PC-9 (cell line): ENCODE measurements around the gene NFIA. TPM values are rescaled to one million over a fixed set of nuclear protein-coding genes. Genes with fewer than 3 reads are reported as not detected.

ENCODE experiments used
- BruUV-seq: library from RNA; stranded (reverse); fragments of 400-500 nt; replicated peaks from 2 replicates; lab custom pipeline; 2021; lab: Mats Ljungman, UMichigan
- CTCF ChIA-PET: fragments of 300-600 bp; sonication (Branson Sonifier 250); formaldehyde crosslinking; loops from one replicate; lab custom pipeline; 2022; ENCODE audit warnings: antibody characterized with exemption; lab: Charles Lee
- POLR2A ChIA-PET: fragments of 300-600 bp; sonication (Branson Sonifier 250); formaldehyde crosslinking; loops from one replicate; lab custom pipeline; 2022; ENCODE audit warnings: antibody characterized with exemption; ENCODE audit not compliant: unreplicated experiment; lab: Charles Lee
- DNase-seq, 2 experiments: peaks; one replicate each; pipeline versions ENCODE4 v3.0.0 to v3.0.0-alpha.2; 2015 to 2022; ENCODE audit warnings: mixed read lengths in 1 of 2
- H2AFZ ChIP-seq: fragments of 200-600 bp; sonication (generic); 2 replicates; pipeline ENCODE4 v1.8.1; 2017; ENCODE audit warnings: antibody characterized with exemption
- H3F3A ChIP-seq: fragments of 200-600 bp; sonication (generic); 2 replicates; pipeline ENCODE4 v1.8.1; 2017; ENCODE audit warnings: antibody characterized with exemption, mild to moderate bottlenecking, low read depth; ENCODE audit not compliant: insufficient read depth
- H3K27ac ChIP-seq: fragments of 200-600 bp; sonication (generic); 2 replicates; pipeline ENCODE4 v1.6.1; 2016; ENCODE audit warnings: mixed run types
- H3K27me3 ChIP-seq: fragments of 200-600 bp; sonication (generic); 2 replicates; pipeline ENCODE4 v1.6.1; 2016; ENCODE audit warnings: low read depth, mixed run types; ENCODE audit not compliant: insufficient read depth
- H3K36me3 ChIP-seq: fragments of 200-600 bp; sonication (generic); 2 replicates; pipeline ENCODE4 v1.6.1; 2016; ENCODE audit warnings: low read depth, mixed run types
- H3K4me1 ChIP-seq: fragments of 200-600 bp; sonication (generic); replicated peaks from 2 replicates; pipeline ENCODE4 v1.6.1; 2016; ENCODE audit warnings: mixed run types; ENCODE audit not compliant: insufficient read depth
- H3K4me2 ChIP-seq: fragments of 200-600 bp; sonication (generic); 2 replicates; pipeline ENCODE4 v1.6.1; 2017; ENCODE audit warnings: mixed run types
- H3K4me3 ChIP-seq: fragments of 200-600 bp; sonication (generic); 2 replicates; pipeline ENCODE4 v1.6.1; 2016; ENCODE audit warnings: mixed run types
- H3K79me2 ChIP-seq: fragments of 200-600 bp; sonication (generic); 2 replicates; pipeline ENCODE4 v1.6.1; 2017; ENCODE audit warnings: low read depth, mixed run types
- H3K9me2 ChIP-seq: fragments of 200-600 bp; sonication (generic); 2 replicates; pipeline ENCODE4 v1.8.1; 2017; ENCODE audit warnings: mild to moderate bottlenecking; ENCODE audit not compliant: insufficient read depth
- H3K9me3 ChIP-seq: fragments of 200-600 bp; sonication (generic); 2 replicates; pipeline ENCODE4 v1.8.1; 2016; ENCODE audit warnings: low read depth; ENCODE audit not compliant: insufficient read depth
- H4K20me1 ChIP-seq: fragments of 200-600 bp; sonication (generic); 2 replicates; pipeline ENCODE4 v1.8.1; 2017; ENCODE audit not compliant: insufficient read depth
- EZH2 ChIP-seq: fragments of 200-600 bp; sonication (generic); IDR thresholded peaks from 2 replicates; pipeline ENCODE4 v1.8.0; 2017; ENCODE audit warnings: antibody characterized with exemption, low read depth
- intact Hi-C: fragments of 100-400 bp; cut with micrococcal nuclease; formaldehyde crosslinking; loops from one replicate; pipeline ENCODE4 v1.10.0; 2022; ENCODE audit not compliant: unreplicated experiment
- total RNA-seq: library from RNA; stranded (reverse); gene quantifications from 2 replicates; pipeline ENCODE4 v1.2.3, GENCODE V29; 2021
- TF ChIP-seq, protein P1 (sequence below): fragments of 200-600 bp; sonication (generic); conservative IDR thresholded peaks from 2 replicates; pipeline ENCODE4 v1.6.1; 2017; ENCODE audit warnings: mixed run types, antibody characterized with exemption, mild to moderate bottlenecking, moderate library complexity

The NFIA gene
- total RNA-seq, 1 experiment from 2014 or later: 26.7 TPM

DNA sequence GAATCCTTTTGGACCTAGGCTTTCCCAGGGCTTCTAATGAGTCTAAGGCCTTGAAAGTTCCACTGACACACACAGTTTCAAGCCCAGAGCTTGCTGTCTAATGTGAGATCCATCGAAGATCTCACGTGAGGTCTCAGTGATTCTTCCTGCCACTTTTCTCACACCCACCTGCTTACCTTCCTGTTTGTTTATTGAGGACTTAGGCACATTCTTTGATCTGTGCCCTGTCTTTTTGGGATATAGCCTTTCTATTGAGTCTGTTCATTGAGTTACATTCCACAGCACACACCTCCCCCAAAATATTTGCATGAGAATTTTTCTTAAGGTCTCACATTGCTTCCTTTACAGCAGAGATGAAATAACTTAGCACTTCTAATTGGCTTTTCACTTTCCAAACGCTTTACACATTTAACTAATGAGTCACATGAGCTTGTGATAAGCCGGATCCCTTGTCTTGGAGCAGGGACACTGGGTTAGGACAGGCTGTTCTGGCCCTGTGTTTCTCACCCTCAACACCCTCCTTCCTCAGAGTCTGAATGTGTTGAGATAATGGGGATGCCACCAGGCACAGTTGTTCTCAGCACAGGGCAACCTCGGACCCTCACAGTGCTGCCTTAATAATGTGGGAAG, 354.2 kb downstream of the NFIA start:
- POLR2A ChIA-PET: no interaction called here
- H3K36me3 ChIP-seq: no peaks in the 10 kb centered on the region
- no peaks in the 10 kb centered on the region for H3F3A ChIP-seq
- DNase-seq: peak in 1 of 2 experiments; percentile 62
- H3K9me3 ChIP-seq: no peaks in the 10 kb centered on the region
- intact Hi-C loops: no loop called here
- H3K9me2 ChIP-seq: 0 out of 2 replicates have a peak, but pooled peaks cover 7% of the 10 kb centered on the region
- no peaks in the 10 kb centered on the region for H3K4me1 ChIP-seq
- no TSS peak for BruUV-seq
- H2AFZ ChIP-seq: no peak overlapping the region
- H3K79me2 ChIP-seq: no peaks in the 10 kb centered on the region
- H3K4me2 ChIP-seq: no peak overlapping the region
- no peak overlapping the region for H3K4me3 ChIP-seq
- no peak for TF ChIP-seq EZH2
- TF ChIP-seq, protein P1, sequence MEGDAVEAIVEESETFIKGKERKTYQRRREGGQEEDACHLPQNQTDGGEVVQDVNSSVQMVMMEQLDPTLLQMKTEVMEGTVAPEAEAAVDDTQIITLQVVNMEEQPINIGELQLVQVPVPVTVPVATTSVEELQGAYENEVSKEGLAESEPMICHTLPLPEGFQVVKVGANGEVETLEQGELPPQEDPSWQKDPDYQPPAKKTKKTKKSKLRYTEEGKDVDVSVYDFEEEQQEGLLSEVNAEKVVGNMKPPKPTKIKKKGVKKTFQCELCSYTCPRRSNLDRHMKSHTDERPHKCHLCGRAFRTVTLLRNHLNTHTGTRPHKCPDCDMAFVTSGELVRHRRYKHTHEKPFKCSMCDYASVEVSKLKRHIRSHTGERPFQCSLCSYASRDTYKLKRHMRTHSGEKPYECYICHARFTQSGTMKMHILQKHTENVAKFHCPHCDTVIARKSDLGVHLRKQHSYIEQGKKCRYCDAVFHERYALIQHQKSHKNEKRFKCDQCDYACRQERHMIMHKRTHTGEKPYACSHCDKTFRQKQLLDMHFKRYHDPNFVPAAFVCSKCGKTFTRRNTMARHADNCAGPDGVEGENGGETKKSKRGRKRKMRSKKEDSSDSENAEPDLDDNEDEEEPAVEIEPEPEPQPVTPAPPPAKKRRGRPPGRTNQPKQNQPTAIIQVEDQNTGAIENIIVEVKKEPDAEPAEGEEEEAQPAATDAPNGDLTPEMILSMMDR: no peak
- no peak overlapping the region for H3K27ac ChIP-seq
- CTCF ChIA-PET: no interaction called here
- H4K20me1 ChIP-seq: no peaks in the 10 kb centered on the region
- H3K27me3 ChIP-seq: no peaks in the 10 kb centered on the region

DNA sequence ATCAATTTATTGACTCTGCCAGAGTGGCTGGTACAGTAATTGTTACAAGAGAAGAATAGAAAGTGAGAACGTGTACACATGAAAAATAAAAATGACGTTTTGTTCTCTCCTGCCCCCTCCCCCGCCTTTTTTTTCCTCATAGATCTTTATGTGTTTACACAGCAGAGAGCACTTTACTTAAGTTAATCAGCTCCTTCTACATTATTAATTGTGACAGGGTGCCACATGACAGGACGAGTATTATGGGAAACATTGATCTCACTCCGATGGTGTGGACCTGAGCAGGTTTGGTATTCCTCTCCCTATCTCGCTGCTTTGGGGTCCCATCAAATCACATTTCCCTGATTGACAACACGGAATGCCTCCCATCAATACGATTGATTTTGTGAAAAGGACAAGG, 356.9 kb downstream of the NFIA start:
- intact Hi-C loops: no loop called here

DNA sequence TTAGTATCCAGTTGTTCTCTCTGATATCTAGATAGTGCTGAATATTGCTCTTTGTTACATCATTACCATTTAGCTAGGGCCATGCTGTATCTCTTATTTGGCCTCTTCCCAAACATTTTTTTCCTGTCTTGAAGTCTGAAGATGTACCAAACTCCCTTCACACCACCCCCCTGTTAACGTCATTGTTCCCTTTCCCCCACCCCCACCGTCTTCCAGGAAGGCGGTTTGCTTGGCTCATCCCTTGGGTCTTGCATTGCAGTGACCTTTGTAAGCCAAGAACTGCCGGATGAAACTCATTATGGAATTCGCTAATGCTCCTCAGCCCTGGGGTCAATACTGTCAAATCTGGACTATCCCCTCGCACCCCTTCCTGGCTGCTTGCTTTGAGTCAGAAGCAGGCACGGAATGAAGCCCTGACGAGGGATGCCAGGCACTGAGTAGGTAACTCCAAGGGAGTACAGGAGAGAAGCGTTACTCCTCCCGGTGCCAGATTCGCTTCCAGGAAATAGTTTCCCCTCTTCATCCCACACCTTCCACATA, 359.4 kb downstream of the NFIA start:
- Histone ChIP-seq H3K9me2 (0 out of 2 replicates have a peak, but pooled peaks cover 7% of the 10 kb centered on the region), H3K27ac (no peak overlapping the region), H3K36me3 (no peaks in the 10 kb centered on the region), H3K4me2 (no peak overlapping the region), H3F3A (no peaks in the 10 kb centered on the region), H3K79me2 (no peaks in the 10 kb centered on the region), H2AFZ (no peak overlapping the region), H3K9me3 (no peaks in the 10 kb centered on the region), H4K20me1 (no peaks in the 10 kb centered on the region), H3K4me1 (no peaks in the 10 kb centered on the region), H3K27me3 (no peaks in the 10 kb centered on the region), H3K4me3 (no peak overlapping the region)
- ChIA-PET POLR2A (no interaction called here), CTCF (no interaction called here)
- BruUV-seq: no TSS peak
- TF ChIP-seq EZH2: no peak
- TF ChIP-seq, protein P1: no peak
- no peak for DNase-seq
- intact Hi-C loops: no loop called here

More for the DNA sequence above, 356.9 kb downstream of the NFIA start:
- no peaks in the 10 kb centered on the region for H3K79me2 ChIP-seq
- H3K9me2 ChIP-seq: 0 out of 2 replicates have a peak, but pooled peaks cover 7% of the 10 kb centered on the region
- H3K9me3 ChIP-seq: no peaks in the 10 kb centered on the region
- BruUV-seq: no TSS peak
- POLR2A ChIA-PET: no interaction called here
- H3F3A ChIP-seq: no peaks in the 10 kb centered on the region
- TF ChIP-seq, protein P1: no peak
- TF ChIP-seq EZH2: no peak
- H4K20me1 ChIP-seq: no peaks in the 10 kb centered on the region
- no peaks in the 10 kb centered on the region for H3K27me3 ChIP-seq
- CTCF ChIA-PET: interaction anchor here (0.8 kb wide), 1 partner anchor 101 kb away, joined by 3 read pairs; no protein-coding TSS in a partner anchor
- H3K27ac ChIP-seq: no peak overlapping the region
- H2AFZ ChIP-seq: no peak overlapping the region
- DNase-seq: no peak
- no peaks in the 10 kb centered on the region for H3K4me1 ChIP-seq
- H3K36me3 ChIP-seq: no peaks in the 10 kb centered on the region
- H3K4me3 ChIP-seq: no peak overlapping the region
- H3K4me2 ChIP-seq: no peak overlapping the region
